COLO668 (cell line): ENCODE data around the gene PRPS1.
"Not testable (repeated sequence)": the region's sequence is repeated elsewhere in the genome, so short reads cannot be mapped to it uniquely, and the experiment has no call there.

Source experiments
- DNase-seq: peaks from one replicate; lab custom pipeline; 2025; ENCODE audit not compliant: unreplicated experiment; lab: John Stamatoyannopoulos, UW

PRPS1 gene

DNA sequence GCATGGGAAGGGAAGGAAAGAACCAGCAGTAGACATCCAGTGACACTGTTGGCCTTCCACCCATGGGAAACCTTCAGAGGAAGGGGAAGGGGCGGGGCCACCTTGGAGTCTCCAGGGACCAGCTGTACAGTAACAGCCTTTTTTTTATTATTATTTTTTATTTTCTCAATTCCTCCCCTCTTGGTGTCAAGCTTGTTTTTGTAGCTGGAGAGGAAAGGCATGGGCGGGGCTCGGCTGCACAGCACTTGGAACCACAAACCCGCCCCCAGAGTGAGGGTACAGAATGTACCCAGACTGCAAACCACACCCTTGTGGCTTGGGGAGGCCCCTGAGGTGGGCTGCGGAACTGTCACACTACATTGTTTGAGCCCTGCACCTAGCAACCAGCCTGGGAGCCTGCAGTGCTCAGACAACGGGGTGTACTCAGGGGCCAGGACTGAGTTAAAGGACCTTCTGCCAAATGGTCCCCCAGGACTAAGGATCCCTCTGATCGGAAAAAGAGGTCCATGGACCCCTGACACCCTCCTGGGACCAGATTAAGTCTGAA lies 45.7 kb downstream of the PRPS1 start:
- peak; percentile 6 for DNase-seq

DNA sequence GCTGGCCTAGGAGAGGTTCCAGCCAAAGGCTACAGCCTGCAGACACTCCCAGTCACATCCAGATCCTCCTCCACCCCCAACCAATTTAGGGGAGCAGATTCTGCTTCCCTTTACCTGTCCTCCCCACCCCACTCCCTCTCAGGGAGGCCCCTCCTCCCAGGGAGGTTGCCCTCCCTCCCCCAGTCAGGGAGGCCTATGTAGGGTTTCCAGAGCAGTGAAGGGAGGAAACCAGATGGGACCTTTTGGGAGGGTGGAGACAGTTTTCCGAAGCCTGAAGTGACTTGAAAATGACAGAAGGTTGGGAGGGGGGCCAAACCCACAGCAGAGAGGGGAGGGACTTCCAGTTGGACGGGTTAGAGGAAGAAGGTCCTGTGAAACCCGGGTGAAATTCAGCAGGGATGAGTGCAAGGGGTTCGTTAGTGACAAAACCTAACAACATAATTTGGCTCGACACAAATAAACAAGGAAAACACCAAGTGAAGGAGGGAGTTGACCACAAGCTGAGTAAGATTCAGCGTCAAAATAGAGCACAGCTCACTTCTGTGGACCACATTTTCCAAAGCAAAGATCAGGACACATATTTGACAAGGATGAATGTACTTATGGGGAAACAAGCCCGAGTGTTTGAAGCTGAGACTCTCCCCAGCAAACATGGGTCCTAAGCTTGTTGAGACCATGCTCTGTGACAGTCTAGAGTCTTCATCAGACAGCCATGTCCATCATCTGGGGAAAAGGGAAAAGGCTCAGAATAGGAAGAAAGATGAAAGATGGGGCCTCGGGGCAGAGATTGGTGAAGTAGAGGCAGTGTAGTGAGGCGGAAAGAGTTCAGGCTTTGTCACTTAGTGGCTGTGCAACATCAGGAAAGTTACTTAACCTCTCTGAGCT lies 46.4 kb downstream of the PRPS1 start:
- DNase-seq, result no peak

DNA sequence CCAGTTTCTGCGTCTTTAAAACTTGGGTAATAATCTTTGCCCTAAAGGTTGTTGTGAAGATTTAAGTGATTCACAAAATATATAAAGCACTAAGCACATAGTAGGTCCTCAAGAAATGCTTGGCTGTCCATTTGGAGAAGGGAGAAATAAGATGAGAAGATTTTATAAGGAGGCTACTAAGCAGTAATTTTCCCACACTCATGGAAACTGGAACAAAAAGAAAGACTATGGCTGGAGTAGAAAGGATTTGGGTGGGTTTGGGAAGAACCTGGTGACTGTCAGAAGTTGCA lies 47.0 kb downstream of the PRPS1 start:
- DNase-seq, result no peak

DNA sequence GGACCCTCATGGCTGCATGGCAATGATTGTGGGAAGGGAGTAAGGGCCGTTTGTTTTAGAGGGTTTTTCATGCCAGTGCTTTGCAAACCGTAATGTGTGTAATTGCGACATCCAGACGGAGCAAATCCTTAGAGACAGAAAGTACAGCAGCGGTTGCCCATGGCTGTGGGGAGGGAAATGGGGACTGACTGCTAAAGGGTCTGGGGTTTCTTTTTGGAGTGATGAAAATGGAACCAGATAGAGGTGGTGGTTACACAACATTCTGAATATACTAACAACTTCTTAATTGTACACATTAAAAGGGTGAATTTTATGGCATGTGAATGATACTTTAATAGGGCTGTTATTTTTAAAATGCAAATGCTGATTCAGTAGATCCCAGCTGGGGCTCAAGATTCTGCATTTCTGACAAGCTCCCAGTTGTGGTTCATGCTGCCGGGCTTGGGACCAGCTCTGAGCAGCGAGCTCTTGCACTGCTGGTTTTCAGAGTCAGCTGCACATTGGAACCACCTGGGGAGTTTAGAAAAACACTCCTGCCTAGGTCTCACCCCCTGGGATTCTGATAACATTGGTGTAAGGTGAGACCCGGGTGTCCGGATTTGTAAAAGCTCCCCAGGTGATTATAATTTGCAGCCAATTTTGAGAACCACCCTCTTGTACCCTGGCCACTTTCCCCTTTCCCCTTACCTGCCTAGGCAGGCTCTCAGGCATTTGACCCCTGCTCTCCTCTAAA lies 47.7 kb downstream of the PRPS1 start:
- DNase-seq, result peak; percentile 7

DNA sequence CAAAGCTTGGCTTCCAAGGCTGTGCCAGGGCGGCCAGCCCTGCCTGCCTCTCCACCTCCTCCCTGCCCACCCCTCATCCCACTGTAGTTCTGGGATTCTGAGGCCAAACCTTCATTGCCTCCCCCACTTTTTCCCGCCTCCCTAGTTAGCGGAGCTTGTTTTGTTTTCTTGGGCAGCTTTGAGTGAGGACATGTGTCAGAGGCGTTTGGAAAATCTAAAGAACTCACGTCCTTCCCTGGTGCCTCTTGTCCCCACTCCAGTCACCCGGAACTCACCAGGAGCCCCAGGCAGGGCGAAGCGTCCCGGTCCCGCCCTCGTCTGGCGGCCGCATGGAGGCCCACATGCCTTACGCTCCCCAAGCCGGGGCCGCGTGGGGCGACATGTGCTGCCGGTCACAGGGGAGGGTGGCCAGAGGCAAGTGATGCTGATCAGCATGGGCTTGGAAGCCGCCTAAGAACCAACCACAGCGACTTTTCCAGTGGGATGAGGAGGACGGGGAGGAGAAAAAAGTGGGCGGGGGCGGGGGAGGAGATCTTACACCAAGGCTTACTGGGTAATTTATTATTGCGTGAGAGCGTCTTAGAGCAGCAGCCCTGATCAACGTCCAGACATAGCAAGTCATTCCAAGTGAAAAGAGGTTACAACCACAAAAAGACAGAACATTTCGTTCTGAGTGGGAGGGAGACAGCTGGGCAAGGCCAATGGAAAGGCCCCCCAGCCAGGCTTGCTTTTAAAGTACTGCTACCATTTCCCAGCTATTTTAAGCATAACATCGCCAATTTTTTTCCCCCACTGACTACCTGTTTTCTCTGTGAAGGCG lies 48.5 kb downstream of the PRPS1 start:
- peak; percentile 52 for DNase-seq

DNA sequence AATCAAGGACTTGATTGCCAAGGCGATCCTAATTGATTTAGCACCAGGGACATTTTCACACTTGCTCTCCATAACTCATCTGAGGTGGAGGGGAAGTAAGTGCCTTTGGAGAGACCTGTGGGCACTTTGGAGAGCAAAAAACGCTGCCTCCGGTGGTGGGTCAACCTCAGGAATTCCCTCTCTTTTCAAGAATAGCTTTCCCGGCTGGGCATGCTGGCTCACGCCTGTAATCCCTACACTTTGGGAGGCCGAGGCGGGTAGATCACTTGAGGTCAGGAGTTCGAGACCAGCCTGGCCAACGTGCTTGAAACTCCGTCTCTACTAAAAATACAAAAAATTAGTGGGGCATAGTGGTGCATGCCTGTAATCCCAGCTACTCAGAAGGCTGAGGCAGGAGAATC lies 49.2 kb downstream of the PRPS1 start:
- DNase-seq, result peak; percentile 19

DNA sequence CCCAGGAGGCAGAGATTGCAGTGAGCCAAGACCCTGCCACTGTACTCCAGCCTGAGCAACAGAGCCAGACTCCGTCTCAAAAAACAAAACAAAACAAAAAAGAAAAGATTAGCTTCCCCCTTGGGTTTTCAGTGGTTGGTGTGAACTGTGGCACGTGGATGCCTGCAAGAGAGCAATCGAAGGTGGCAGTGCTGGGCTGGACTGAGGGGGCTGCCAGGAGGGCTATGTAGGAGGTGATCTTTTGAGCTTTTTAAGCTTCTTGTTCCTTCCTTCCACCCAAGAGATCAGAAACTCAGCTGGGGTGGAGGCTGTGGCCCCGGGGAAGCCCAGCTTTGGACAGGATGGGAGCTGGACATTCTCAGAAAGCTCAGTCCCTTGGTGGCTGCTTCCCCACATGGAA lies 49.6 kb downstream of the PRPS1 start:
- no peak for DNase-seq

DNA sequence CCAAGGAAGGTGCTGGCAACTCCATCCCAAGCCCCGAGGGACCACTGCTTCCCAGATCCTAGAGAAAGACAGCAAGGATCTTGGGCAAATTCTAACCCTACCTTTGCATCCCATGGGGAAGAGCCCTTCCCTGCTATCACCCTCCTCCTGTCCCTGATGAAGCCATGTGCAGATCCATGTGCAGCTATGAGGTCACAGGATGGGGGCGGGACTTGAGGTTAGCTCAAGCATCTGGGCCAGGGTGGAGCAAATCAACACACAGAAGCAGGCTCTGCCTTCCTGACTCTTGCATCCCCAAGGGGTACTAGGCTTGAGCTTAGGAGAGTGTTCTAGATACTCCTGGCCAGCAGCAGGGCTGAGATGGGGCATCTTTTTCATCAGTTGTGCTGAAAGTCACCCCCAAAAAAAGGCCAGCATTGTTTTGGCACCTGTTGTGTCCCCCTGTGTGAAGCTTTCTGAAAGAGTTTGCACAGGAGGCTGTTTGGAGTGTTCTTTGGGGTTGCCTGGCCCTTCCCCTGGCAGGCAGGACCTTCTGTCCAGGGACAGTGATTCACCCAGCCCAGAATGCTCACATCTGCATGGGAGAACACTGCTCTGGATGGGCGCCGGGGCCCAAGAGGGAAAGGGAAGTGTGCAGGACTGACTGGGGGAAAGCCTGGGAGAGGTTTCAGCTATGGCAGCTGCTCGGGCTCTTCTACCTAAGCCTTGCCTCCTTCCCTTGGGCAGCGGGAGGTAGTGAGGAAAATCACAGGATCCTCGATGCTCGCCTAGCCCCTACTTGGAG lies 50.8 kb downstream of the PRPS1 start:
- peak; percentile 7 for DNase-seq

DNA sequence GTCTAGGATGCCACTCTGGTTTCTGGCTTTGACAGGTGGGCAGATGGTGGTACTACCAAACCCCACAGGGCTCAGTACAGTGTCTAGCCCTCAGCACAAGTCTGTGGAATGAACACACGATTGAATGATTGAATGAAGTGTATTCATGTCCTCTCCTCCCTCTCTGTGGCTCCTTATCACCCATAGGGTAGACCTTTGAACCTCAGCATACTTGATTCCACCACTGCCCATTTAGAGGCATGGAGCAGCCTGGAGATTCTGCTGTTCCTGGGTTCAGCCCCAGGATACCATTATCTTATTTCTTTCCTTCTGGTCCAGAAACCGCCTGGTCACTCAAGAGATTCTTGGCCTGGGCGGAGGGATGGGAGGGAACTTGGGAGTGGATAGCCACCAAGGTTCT lies 53.9 kb downstream of the PRPS1 start:
- DNase-seq, result no peak

DNA sequence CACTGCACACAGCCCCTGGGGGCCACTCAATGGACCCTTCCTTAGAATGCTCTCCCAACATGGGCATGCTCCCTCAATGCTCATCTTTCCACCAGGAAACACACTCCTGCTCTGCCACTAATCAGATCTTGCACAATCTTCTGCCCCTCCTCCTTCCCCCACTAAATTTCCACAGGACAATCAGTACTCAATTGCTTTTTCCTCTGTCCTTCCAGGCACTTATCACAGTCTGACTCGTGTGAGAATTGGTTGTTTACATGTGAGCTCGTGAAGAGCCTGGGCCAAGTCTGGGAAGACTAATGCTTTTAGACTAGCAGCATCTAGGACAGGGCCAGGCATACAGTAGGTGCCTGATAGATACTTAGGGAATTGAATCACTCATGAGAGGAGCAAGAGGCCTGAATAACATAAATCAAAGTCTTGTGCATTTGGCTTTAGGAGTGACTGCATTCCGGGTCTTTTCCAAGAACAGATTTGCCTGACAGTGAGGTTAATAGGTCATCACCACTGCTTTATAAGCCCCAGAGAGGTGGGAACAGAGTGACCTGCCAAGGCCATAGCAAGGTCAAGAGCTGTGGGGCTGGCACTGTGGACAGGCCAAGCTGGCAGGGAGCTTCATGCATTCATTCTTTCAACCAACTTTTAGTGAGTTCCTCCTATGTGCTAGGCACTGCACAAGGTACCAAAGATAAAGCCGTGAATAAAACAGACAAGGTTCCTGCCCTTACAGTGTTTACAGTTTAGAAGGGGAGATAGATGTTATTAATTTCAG lies 55.0 kb downstream of the PRPS1 start:
- DNase-seq, result no peak

DNA sequence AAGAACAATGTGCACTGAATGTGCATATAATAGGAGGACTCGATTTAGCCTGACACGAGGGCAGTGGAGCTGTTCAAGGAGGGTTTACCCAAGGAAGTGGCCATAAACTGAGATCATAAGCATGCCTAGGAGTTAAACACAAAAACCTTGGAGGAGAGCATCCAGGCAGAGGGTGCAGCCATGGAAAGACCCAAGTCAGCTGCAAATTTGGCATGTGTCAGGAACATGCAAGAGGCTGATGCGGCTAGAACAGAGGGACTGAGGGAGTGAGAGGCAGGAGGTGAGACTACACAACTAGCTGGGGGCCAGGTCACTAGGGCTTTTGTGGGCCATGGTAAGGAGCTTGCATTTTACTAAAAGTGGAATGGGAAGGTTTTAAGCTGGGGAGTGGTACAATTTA lies 55.6 kb downstream of the PRPS1 start:
- no peak for DNase-seq

DNA sequence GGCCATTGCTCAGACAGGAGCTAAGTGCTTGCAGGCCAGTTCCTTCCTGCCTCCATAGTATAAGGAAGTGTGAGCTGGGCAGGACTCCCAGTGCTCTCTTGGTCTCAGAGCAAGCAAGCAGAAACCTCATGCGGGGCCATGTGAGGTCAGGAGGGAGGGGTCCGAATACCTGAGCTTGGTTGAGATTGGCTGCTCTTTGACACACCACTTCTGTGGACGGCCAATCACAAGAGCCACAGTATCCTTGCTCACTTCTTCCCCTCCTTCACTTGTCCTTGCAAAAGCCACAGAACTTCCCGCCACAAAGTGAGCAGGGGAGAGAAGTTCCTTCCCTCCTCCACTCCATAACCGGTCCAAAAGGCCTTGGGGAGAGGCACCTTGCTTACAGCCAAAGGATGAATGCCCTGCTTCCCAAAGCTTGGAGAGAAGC lies 56.7 kb downstream of the PRPS1 start:
- DNase-seq, result no peak

DNA sequence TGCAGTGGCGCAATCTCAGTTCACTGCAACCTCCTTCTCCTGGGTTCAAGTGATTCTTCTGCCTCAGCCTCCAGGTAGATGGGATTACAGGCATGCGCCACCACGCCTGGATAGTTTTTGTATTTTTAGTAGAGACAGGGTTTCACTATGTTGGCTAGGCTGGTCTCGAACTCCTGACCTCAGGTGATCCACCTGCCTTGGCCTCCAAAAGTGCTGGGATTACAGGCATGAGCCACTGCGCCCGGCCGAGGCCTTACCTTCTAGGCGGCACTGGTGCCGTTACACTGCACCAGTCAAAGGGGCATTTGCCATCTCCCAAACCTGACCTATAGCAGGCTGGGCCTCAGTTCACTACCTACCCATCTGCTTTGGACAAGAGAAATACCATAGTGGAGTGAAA lies 57.3 kb downstream of the PRPS1 start:
- DNase-seq, result not testable (repeated sequence)

DNA sequence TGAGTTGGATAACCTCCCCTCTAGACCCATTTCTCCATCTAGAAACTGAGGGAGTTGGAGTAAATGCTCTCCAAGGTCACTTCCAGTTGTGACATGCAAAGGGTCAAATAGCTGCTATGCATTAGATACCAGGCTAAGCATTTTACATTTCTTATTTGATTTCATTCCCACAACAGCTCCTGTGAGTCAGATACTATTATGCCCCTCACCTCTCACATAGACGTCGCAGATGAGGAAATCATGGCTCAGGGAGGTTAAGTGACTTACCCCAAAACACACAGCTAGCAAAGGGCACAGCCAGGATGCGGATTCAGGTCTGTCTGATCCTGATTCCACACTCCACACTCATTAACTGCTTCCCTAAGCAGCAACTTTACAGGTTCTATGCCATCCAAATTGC lies 57.7 kb downstream of the PRPS1 start:
- DNase-seq, result no peak

DNA sequence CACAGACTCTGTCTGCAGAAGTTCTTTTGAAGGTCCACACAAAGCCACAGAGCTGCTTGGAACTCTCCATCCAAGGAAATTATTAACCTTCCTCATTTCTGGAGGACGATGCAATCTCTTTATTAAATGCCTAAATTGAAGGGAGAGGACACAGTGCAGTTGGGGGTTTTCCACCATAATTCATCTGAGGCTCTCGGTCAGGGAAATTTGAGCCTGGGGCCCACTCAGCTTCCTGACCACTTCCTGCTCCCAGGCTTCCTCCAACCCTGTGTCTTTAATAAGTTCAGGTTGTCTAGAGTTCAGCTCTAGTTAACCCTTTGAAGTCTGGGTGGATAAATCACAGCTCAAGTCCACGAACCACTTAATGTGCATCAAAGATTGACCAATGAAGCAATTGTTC lies 58.5 kb downstream of the PRPS1 start:
- no peak for DNase-seq

DNA sequence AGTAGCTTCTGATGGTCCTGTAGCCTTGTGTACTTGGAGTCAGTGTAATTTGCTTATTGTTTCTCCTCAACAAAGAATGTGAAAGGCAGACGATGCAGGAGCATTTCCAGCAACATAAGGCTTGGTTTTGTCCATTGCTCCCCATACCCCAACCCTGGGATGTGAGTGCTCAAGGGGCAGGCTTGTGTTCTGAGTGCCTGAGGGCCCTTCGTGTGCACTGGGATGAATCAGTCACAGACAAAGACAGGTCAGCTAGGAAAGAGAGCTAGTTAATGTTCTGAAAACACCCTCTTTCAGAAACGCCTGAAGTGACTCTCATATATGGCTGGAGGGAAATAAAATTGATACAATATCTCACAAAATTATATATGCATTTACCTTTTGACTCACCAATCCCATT lies 59.1 kb downstream of the PRPS1 start:
- DNase-seq, result no peak

DNA sequence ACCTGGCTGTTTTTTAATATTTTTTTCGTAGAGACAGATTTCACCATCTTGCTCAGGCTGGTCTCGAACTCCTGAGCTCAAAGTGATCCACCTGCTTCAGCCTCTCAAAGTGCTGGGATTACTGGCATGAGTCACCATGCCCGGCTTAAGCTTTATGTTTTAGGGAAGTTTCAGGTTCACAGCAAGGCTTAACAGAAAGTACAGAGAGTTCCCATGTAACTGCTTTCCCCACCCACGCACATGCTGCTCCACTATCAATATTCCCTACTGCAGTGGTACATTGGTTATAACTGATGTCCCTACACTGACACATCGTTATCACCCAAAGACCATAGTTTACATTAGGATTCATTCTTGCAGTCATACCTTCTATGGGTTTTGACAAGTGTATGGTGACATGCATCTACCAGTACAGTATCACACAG lies 62.7 kb downstream of the PRPS1 start:
- DNase-seq, result no peak

DNA sequence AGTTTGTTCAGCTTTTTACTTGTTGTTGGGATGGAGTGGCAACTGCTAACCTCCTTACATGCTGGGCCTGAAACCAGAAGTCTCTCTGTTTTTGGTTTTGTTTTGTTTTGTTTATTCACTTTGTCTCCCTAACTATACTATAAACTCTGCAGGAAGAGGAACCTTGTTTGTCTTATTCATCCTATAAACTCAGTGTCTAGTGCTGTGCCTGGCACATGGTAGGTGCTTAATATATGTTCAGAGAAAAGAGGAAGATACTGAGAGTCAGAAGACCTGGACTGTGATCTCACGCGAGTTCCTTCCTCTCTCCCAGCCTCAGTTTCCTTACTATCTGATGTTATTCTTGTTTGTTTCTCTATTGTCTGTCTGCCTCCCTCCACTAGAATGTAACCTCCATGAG lies 71.3 kb downstream of the PRPS1 start:
- DNase-seq, result no peak

DNA sequence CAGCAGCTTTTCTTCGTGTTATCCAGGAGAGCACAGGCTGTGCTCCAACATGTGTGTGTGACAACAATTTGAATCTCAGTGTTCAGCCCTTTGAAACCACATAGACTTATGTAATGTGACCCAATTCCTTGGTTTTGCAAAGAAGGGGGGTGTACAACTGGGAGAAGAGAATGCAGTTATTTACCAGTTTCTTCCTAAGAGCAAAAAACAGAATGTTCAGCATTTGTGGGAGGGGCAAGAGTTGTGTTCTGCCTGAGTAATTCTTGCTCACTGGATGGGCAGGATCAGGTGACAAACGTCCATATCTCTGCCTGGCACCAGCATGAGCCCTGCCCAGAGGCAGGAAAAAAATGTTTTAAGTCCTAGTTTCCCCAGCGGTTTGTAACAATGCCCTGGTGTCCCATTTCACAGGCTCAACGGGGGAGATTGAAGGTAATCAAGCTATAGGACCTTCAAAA lies 72.0 kb downstream of the PRPS1 start:
- no peak for DNase-seq
